Small intestine (tissue), 7 donors: Measurements from ENCODE around the gene MEG3. TPM values are rescaled to one million over a fixed set of nuclear protein-coding genes. Genes with fewer than 3 reads are reported as not detected.

Source experiments
- DNase-seq, 2 donors: peaks; one replicate each; pipeline versions ENCODE4 v3.0.0 to v3.0.0-alpha.2; 2013
- FAIRE-seq: peaks from 2 replicates; lab custom pipeline; 2012; peaks lifted over from hg19 to GRCh38; lab: Jason Lieb, UNC
- H3K27ac ChIP-seq, 3 donors: one replicate each; pipeline ENCODE4 v1.5.1; 2013; ENCODE audit warnings: low read length in 2 of 3, mild to moderate bottlenecking in 2 of 3, control low read depth in 1 of 3, inconsistent platforms in 1 of 3, low read depth in 1 of 3, moderate library complexity in 1 of 3
- H3K27me3 ChIP-seq, 3 donors: one replicate each; pipeline ENCODE4 v1.6.1; 2013; ENCODE audit warnings: low read length in 3 of 3, inconsistent platforms in 1 of 3; ENCODE audit not compliant: control insufficient read depth in 3 of 3, insufficient read depth in 3 of 3
- H3K36me3 ChIP-seq, 3 donors: one replicate each; pipeline ENCODE4 v1.6.1; 2013; ENCODE audit warnings: low read length in 3 of 3, inconsistent platforms in 1 of 3, low read depth in 1 of 3, mild to moderate bottlenecking in 1 of 3, moderate library complexity in 1 of 3; ENCODE audit not compliant: control insufficient read depth in 3 of 3, insufficient read depth in 2 of 3
- H3K4me1 ChIP-seq, 3 donors: one replicate each; pipeline ENCODE4 v1.6.1; 2013; ENCODE audit warnings: low read length in 2 of 3, inconsistent platforms in 1 of 3, low read depth in 1 of 3, mild to moderate bottlenecking in 1 of 3, moderate library complexity in 1 of 3; ENCODE audit not compliant: control insufficient read depth in 3 of 3, insufficient read depth in 2 of 3
- H3K4me3 ChIP-seq, 3 donors: one replicate each; pipeline ENCODE4 v1.5.1; 2013; ENCODE audit warnings: low read length in 3 of 3, control low read depth in 1 of 3, inconsistent platforms in 1 of 3, low read depth in 1 of 3, mild to moderate bottlenecking in 1 of 3, moderate library complexity in 1 of 3
- H3K9me3 ChIP-seq, 2 donors: one replicate each; pipeline ENCODE4 v1.6.1; 2013; ENCODE audit warnings: low read depth in 1 of 2, low read length in 1 of 2; ENCODE audit not compliant: control insufficient read depth in 2 of 2, insufficient read depth in 1 of 2
- WGBS, 3 donors: extraction: QIAGEN DNeasy Blood & Tissue Kit; methylation state at CpG; one replicate each; pipeline ENCODE4 v1.1.7; 2013; 5-methylcytosine and 5-hydroxymethylcytosine counted together
- polyA plus RNA-seq, 4 donors: library from polyadenylated mRNA; stranded (reverse) in 3 of 4; unstranded in 1 of 4; fragments of 200-250 nt in 3 of 4; fragments of 120-200 nt in 1 of 4; gene quantifications; one replicate each; pipeline versions ENCODE4 v1.2.1 to v1.2.3, GENCODE V29; 2013
- donor health status: healthy with polysubstance abuse.
- donor health status: control.
- donor health status: control.
- donor health status: Bipolar disorder and iron deficiency.
- donor health status: healthy.

The MEG3 gene
- polyA plus RNA-seq, 4 donors, result 5.1 to 86.5 (median 14.6) TPM

GRCh38 chr14:100804558-100805309, 21.2 kb upstream of the MEG3 start:
- H3K4me3 ChIP-seq, result no peak overlapping the region
- H3K36me3 ChIP-seq, result no peaks in the 10 kb centered on the region
- DNase-seq (no peak), FAIRE-seq (no peak)
- H3K27me3 ChIP-seq, result peaks cover 0 to 20% (median 7%) of the 10 kb centered on the region in 3 donors
- peaks cover 0 to 24% of the 10 kb centered on the region in 2 donors for H3K9me3 ChIP-seq
- H3K4me1 ChIP-seq, result no peaks in the 10 kb centered on the region
- no peak overlapping the region for H3K27ac ChIP-seq
- WGBS, 3 donors, result 66 to 77% (median 74%) methylated on average over 9 of the region's 9 CpGs

DNA sequence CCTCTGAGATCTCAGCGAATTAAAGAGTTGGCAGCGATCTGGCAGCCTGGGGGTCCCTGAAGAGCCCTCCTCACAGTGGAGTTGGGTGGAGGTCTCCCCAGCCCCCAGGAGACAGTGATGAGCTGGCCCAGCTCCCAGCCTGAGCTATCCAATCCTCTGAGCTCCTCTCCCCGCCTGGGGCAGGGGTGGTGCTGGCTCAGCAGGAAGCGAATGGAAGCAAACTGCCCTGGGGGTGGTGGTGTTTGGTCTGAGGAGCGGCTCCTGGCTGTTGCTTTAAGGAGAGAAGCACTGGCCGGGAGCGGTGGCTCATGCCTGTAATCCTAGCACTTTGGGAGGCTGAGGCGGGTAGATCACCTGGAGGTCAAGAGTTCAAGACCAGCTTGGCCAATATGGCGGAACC, 19.5 kb upstream of the MEG3 start:
- no peak overlapping the region for H3K4me3 ChIP-seq
- no peaks in the 10 kb centered on the region for H3K4me1 ChIP-seq
- no peak for FAIRE-seq
- peaks cover 0 to 30% (median 7%) of the 10 kb centered on the region in 3 donors for H3K27me3 ChIP-seq
- H3K36me3 ChIP-seq, result no peaks in the 10 kb centered on the region
- DNase-seq, result no peak
- no peak overlapping the region for H3K27ac ChIP-seq
- H3K9me3 ChIP-seq, result peaks cover 0 to 39% of the 10 kb centered on the region in 2 donors
- 60 to 83% (median 79%) methylated on average over 9 of the region's 9 CpGs for WGBS, 3 donors

DNA sequence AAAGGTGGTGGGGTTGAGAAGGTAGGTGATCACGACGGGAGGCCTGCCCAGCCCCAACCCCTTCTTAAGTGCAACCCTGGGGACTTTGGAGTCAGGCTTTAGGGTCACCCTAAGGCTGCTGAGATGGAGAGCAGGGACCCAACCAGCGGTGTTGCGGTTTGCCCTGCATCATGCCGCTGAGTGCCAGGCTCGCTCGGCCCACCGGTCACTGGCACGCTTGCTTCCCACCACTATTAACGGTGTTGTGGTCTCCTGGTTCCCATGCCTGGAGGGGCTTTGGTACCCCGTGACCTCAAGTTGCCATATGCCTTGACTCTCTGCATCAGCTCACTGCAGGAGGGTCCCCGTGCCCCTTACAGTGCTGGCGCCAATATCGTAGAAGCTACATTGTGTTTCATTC, 18.4 kb upstream of the MEG3 start:
- peaks cover 0 to 33% (median 7%) of the 10 kb centered on the region in 3 donors for H3K27me3 ChIP-seq
- FAIRE-seq, result no peak

DNA sequence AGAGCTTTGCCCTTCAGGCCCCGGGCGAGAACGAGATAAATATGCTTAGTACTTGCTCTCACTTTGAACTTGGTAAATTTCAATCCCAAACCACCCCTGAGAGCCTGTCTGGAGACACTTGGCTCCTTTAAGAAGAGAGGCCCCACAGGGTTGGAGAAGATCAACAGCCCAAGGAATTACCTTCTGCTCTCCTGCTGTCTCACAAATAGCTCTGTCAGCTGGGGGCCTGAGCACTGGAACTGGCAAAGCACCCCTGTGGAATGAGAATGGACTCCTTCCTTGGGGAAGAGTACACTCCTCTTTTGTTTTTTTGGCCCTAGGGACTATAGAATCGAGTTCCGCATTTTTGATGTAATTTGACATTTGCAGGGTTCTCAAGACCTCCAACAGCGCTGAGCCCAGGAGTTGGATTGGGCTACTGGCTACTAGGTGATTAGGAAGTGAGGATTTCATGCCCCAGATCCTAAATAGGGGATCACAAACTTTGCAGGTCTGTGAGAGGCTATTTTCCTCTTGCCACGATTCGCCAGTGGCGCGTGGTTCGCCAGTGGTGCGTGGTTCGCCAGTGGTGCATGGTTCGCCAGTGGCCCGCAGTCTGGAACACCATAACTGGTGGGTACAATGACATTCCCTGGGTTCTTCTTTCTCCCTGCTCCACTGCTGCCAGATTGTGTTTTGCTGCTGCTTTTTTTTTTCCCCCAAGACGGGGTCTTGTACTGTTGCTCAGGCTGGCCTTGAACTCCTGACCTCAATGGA, 17.8 kb upstream of the MEG3 start:
- FAIRE-seq (no peak), DNase-seq (no peak)
- WGBS, 3 donors, result 72 to 75% (median 72%) methylated on average over 16 of the region's 16 CpGs
- Histone ChIP-seq H3K4me1 (no peaks in the 10 kb centered on the region), H3K27ac (no peak overlapping the region), H3K9me3 (peaks cover 0 to 44% of the 10 kb centered on the region in 2 donors), H3K4me3 (no peak overlapping the region), H3K27me3 (peaks cover 0 to 33% (median 7%) of the 10 kb centered on the region in 3 donors), H3K36me3 (no peaks in the 10 kb centered on the region)

More for the DNA sequence above, 18.4 kb upstream of the MEG3 start:
- H3K27ac ChIP-seq, result no peak overlapping the region
- 71 to 84% (median 80%) methylated on average over 14 of the region's 14 CpGs for WGBS, 3 donors
- no peaks in the 10 kb centered on the region for H3K4me1 ChIP-seq
- DNase-seq, result no peak
- H3K9me3 ChIP-seq, result peaks cover 0 to 44% of the 10 kb centered on the region in 2 donors
- no peak overlapping the region for H3K4me3 ChIP-seq
- no peaks in the 10 kb centered on the region for H3K36me3 ChIP-seq

DNA sequence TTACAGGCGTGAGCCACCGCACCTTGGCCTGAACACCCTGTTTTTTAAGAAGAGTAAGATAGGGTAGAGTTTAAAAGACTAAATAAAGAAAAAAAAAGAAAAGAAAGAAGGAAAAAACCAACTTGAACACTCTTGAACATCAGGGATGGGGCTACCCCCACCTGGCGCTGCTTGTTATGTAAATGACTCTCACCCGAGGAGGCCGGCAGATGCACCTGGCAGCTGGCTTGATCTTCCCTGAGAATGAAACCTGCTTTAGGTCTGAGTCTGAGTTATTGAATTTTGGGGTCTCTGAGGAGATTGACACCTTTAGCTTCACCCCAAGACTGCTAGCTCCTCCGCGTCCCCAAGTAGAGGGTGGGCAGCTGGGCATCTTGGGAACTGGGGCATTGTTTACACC, 15.5 kb upstream of the MEG3 start:
- Histone ChIP-seq H3K27me3 (peaks cover 0 to 29% (median 4%) of the 10 kb centered on the region in 3 donors), H3K36me3 (no peaks in the 10 kb centered on the region), H3K27ac (no peak overlapping the region), H3K4me3 (no peak overlapping the region), H3K9me3 (peaks cover 0 to 44% of the 10 kb centered on the region in 2 donors), H3K4me1 (no peaks in the 10 kb centered on the region)
- WGBS, 3 donors, result 63 to 79% (median 75%) methylated on average over 7 of the region's 7 CpGs
- DNase-seq (no peak), FAIRE-seq (no peak)

DNA sequence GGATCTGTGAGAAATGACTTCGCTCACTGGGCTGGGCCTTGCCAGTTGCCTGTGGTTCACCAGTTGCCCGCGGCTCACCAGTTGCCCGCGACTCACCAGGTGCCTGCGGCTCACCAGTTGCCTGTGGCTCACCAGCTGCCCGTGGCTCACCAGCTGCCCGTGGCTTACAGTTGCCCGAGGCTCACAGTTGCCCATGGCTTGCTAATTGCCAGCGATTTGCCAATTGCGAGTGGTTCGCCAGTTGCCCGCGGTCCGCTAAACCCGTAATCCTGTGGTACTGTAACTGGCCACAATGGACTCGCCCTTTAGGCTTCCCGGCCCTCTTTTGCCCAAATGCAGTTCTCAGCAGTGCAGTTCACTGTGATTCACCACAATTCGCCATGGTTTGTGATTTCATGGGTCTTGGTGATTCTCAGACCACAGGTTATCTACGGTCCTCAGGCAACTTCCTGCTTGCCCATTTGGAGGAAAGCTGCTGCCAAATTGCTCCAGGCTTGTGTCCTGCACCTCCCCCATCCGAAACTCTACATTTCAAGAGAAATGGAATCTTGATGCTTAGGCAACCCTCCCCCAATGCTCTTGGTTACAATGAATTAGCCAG, 15.0 kb upstream of the MEG3 start:
- Histone ChIP-seq H3K4me3 (no peak overlapping the region), H3K27ac (no peak overlapping the region), H3K36me3 (no peaks in the 10 kb centered on the region), H3K4me1 (peaks cover 0 to 5% (median 0%) of the 10 kb centered on the region in 3 donors), H3K9me3 (peaks cover 0 to 44% of the 10 kb centered on the region in 2 donors), H3K27me3 (peaks cover 0 to 29% (median 4%) of the 10 kb centered on the region in 3 donors)
- FAIRE-seq (no peak), DNase-seq (no peak)
- 65 to 71% (median 68%) methylated on average over 21 of the region's 21 CpGs for WGBS, 3 donors

GRCh38 chr14:100813291-100813690, 12.6 kb upstream of the MEG3 start:
- no peak overlapping the region for H3K27ac ChIP-seq
- H3K27me3 ChIP-seq, result peaks cover 0 to 24% (median 4%) of the 10 kb centered on the region in 3 donors
- no peaks in the 10 kb centered on the region for H3K36me3 ChIP-seq
- H3K4me1 ChIP-seq, result peaks cover 0 to 11% (median 0%) of the 10 kb centered on the region in 3 donors
- H3K4me3 ChIP-seq, result no peak overlapping the region
- WGBS, 3 donors, result 91 to 93% (median 93%) methylated on average over 10 of the region's 10 CpGs
- FAIRE-seq (no peak), DNase-seq (no peak)
- H3K9me3 ChIP-seq, result peaks cover 0 to 34% of the 10 kb centered on the region in 2 donors
